BLaER1 (cell line): ENCODE measurements around the gene INSL3.
A peak's percentile ranks its signal among the peaks of the same experiment; 100 is the strongest.

ENCODE experiments used
- H3K27ac ChIP-seq: shearing (Covaris generic); formaldehyde crosslinking; 2 replicates; pipeline ENCODE4 v1.8.1; 2022
- H3K27me3 ChIP-seq: shearing (Covaris generic); formaldehyde crosslinking; 2 replicates; pipeline ENCODE4 v1.8.1; 2022
- H3K36me3 ChIP-seq: shearing (Covaris generic); formaldehyde crosslinking; 2 replicates; pipeline ENCODE4 v1.8.1; 2022
- H3K4me1 ChIP-seq: shearing (Covaris generic); formaldehyde crosslinking; 2 replicates; pipeline ENCODE4 v1.8.1; 2022
- H3K4me2 ChIP-seq: shearing (Covaris generic); formaldehyde crosslinking; 2 replicates; pipeline ENCODE4 v1.8.1; 2022
- H3K4me3 ChIP-seq: shearing (Covaris generic); formaldehyde crosslinking; 2 replicates; pipeline ENCODE4 v1.8.1; 2022
- H3K9ac ChIP-seq: shearing (Covaris generic); formaldehyde crosslinking; 2 replicates; pipeline ENCODE4 v1.8.1; 2022
- H3K9me3 ChIP-seq: shearing (Covaris generic); formaldehyde crosslinking; 2 replicates; pipeline ENCODE4 v1.8.1; 2022
- H4K20me1 ChIP-seq: shearing (Covaris generic); formaldehyde crosslinking; 2 replicates; pipeline ENCODE4 v1.8.1; 2022
- Cebpa-rat ChIP-seq: shearing (Covaris generic); IDR thresholded peaks from 2 replicates; pipeline ENCODE4 v1.8.1; 2022

INSL3 gene

GRCh38 chr19:17797424-17798201 lies 23.7 kb downstream of the INSL3 start:
- Histone ChIP-seq H3K27ac (no peak overlapping the region), H3K9ac (no peak overlapping the region), H3K4me1 (peaks cover 8% of the 10 kb centered on the region), H3K4me3 (no peak overlapping the region), H4K20me1 (no peaks in the 10 kb centered on the region), H3K9me3 (no peaks in the 10 kb centered on the region), H3K4me2 (no peak overlapping the region), H3K36me3 (no peaks in the 10 kb centered on the region), H3K27me3 (peaks cover 34% of the 10 kb centered on the region)
- no peak for TF ChIP-seq Cebpa-rat

- Histone ChIP-seq H3K9me3 (no peaks in the 10 kb centered on the region), H3K4me2 (no peak overlapping the region), H3K36me3 (no peaks in the 10 kb centered on the region), H4K20me1 (no peaks in the 10 kb centered on the region), H3K9ac (no peak overlapping the region), H3K27me3 (peaks cover 34% of the 10 kb centered on the region), H3K4me1 (peaks cover 10% of the 10 kb centered on the region), H3K27ac (no peak overlapping the region), H3K4me3 (no peak overlapping the region)
- TF ChIP-seq Cebpa-rat, result no peak
These were observed 24.4 kb downstream of the INSL3 start for GRCh38 chr19:17796838-17797423.

- H4K20me1 ChIP-seq, result no peaks in the 10 kb centered on the region
- H3K4me3 ChIP-seq, result no peak overlapping the region
- peaks cover 34% of the 10 kb centered on the region for H3K27me3 ChIP-seq
- H3K27ac ChIP-seq, result no peak overlapping the region
- no peaks in the 10 kb centered on the region for H3K9me3 ChIP-seq
- no peak overlapping the region for H3K9ac ChIP-seq
- TF ChIP-seq Cebpa-rat, result no peak
- H3K4me1 ChIP-seq, result peaks cover 17% of the 10 kb centered on the region
- no peaks in the 10 kb centered on the region for H3K36me3 ChIP-seq
- H3K4me2 ChIP-seq, result no peak overlapping the region
These were observed 25.1 kb downstream of the INSL3 start for GRCh38 chr19:17796013-17796837.

- no peak for TF ChIP-seq Cebpa-rat
- no peak overlapping the region for H3K4me3 ChIP-seq
- H3K9ac ChIP-seq, result no peak overlapping the region
- H3K27ac ChIP-seq, result no peak overlapping the region
- H3K9me3 ChIP-seq, result no peaks in the 10 kb centered on the region
- peaks cover 24% of the 10 kb centered on the region for H3K4me1 ChIP-seq
- no peaks in the 10 kb centered on the region for H3K36me3 ChIP-seq
- H4K20me1 ChIP-seq, result no peaks in the 10 kb centered on the region
- H3K27me3 ChIP-seq, result peaks cover 34% of the 10 kb centered on the region
- H3K4me2 ChIP-seq, result no peak overlapping the region
These were observed 25.8 kb downstream of the INSL3 start for GRCh38 chr19:17795495-17795856.

GRCh38 chr19:17794731-17795494 lies 26.4 kb downstream of the INSL3 start, which contains the start of gene B3GNT3:
TSS of gene B3GNT3 (plus strand) at chr19:17795138. CDS start at chr19:17807808, 12,670 bp downstream.
- no peaks in the 10 kb centered on the region for H4K20me1 ChIP-seq
- no peaks in the 10 kb centered on the region for H3K9me3 ChIP-seq
- no peak within 1 kb of the TSS for H3K9ac ChIP-seq
- no peaks in the 10 kb centered on the region for H3K36me3 ChIP-seq
- H3K27me3 ChIP-seq, result peaks cover 34% of the 10 kb centered on the region
- H3K4me2 ChIP-seq, result peak within 1 kb of the TSS; percentile 36
- H3K4me3 ChIP-seq, result no peak within 1 kb of the TSS; the same call in 1 of the 2 replicates
- H3K4me1 ChIP-seq, result peaks cover 30% of the 10 kb centered on the region
- H3K27ac ChIP-seq, result no peak within 1 kb of the TSS
- TF ChIP-seq Cebpa-rat, result no peak

- peaks cover 31% of the 10 kb centered on the region for H3K4me1 ChIP-seq
- H3K4me3 ChIP-seq, result no peak overlapping the region
- H3K9ac ChIP-seq, result no peak overlapping the region
These were observed 26.9 kb downstream of the INSL3 start for GRCh38 chr19:17794412-17794730.

GRCh38 chr19:17790059-17790780 lies 31.1 kb downstream of the INSL3 start:
- no peak for TF ChIP-seq Cebpa-rat
- Histone ChIP-seq H3K4me1 (peaks cover 30% of the 10 kb centered on the region), H3K36me3 (peaks cover 38% of the 10 kb centered on the region), H3K27ac (no peak overlapping the region), H4K20me1 (no peaks in the 10 kb centered on the region), H3K4me2 (peak overlapping the region; percentile 63; the same call in 1 of the 2 replicates), H3K9ac (no peak overlapping the region), H3K9me3 (no peaks in the 10 kb centered on the region), H3K4me3 (no peak overlapping the region), H3K27me3 (peaks cover 19% of the 10 kb centered on the region)

More at GRCh38 chr19:17794412-17794730, 26.9 kb downstream of the INSL3 start:
- peaks cover under 1% of the 10 kb centered on the region for H3K36me3 ChIP-seq
- 0 out of 2 replicates have a peak overlapping the region, but pooled peaks have one; percentile 36 for H3K4me2 ChIP-seq
- H3K9me3 ChIP-seq, result no peaks in the 10 kb centered on the region
- H4K20me1 ChIP-seq, result no peaks in the 10 kb centered on the region
- H3K27ac ChIP-seq, result no peak overlapping the region
- TF ChIP-seq Cebpa-rat, result no peak
- H3K27me3 ChIP-seq, result peaks cover 34% of the 10 kb centered on the region

- no peak overlapping the region for H3K9ac ChIP-seq
- TF ChIP-seq Cebpa-rat, result no peak
- H3K36me3 ChIP-seq, result peaks cover 54% of the 10 kb centered on the region
- no peak overlapping the region for H3K4me3 ChIP-seq
- H3K27ac ChIP-seq, result no peak overlapping the region
- peaks cover 3% of the 10 kb centered on the region; the same call in 1 of the 2 replicates for H3K27me3 ChIP-seq
- H3K4me1 ChIP-seq, result peaks cover 25% of the 10 kb centered on the region
- H3K9me3 ChIP-seq, result no peaks in the 10 kb centered on the region
- no peaks in the 10 kb centered on the region; the same call in 1 of the 2 replicates for H4K20me1 ChIP-seq
- H3K4me2 ChIP-seq, result no peak overlapping the region
These were observed 32.7 kb downstream of the INSL3 start for GRCh38 chr19:17788632-17789031.
